Neuronal stem cell (in vitro differentiated cells): ENCODE measurements around the gene ORC3.

ENCODE experiments used
- DNase-seq: peaks from one replicate; pipeline ENCODE4 v3.0.0-alpha.2; 2013; ENCODE audit warnings: low spot score
- H2AFZ ChIP-seq: one replicate; pipeline ENCODE4 v1.6.1; 2013; ENCODE audit warnings: mild to moderate bottlenecking, low read length, inconsistent platforms
- H2AK5ac ChIP-seq: 2 replicates; pipeline ENCODE4 v1.6.1; 2013; ENCODE audit warnings: low read depth, mild to moderate bottlenecking, inconsistent platforms, low read length, moderate library complexity, mixed read lengths
- H2BK120ac ChIP-seq: 2 replicates; pipeline ENCODE4 v1.6.1; 2013; ENCODE audit warnings: low read depth, mild to moderate bottlenecking, inconsistent platforms, low read length, moderate library complexity, mixed read lengths
- H2BK12ac ChIP-seq: one replicate; pipeline ENCODE4 v1.6.1; 2013; ENCODE audit warnings: low read length, inconsistent platforms
- H2BK15ac ChIP-seq: 2 replicates; pipeline ENCODE4 v1.6.1; 2013; ENCODE audit warnings: mild to moderate bottlenecking, low read length, inconsistent platforms, mixed read lengths
- H2BK5ac ChIP-seq: one replicate; pipeline ENCODE4 v1.6.1; 2013; ENCODE audit warnings: inconsistent platforms, mild to moderate bottlenecking, low read length, moderate library complexity
- H3K14ac ChIP-seq: one replicate; pipeline ENCODE4 v1.6.1; 2013; ENCODE audit warnings: low read length, inconsistent platforms
- H3K18ac ChIP-seq: 2 replicates; pipeline ENCODE4 v1.6.1; 2013; ENCODE audit warnings: low read length, inconsistent platforms
- H3K23ac ChIP-seq: 2 replicates; pipeline ENCODE4 v1.6.1; 2013; ENCODE audit warnings: low read depth, mild to moderate bottlenecking, mixed read lengths, low read length, inconsistent platforms; ENCODE audit not compliant: poor library complexity
- H3K27ac ChIP-seq: replicated peaks from 3 replicates; pipeline ENCODE4 v1.5.1; 2013; ENCODE audit warnings: low read length, inconsistent platforms
- H3K27me3 ChIP-seq, 3 experiments: 2 replicates each; pipeline ENCODE4 v1.6.1; 2013; ENCODE audit warnings: low read length in 3 of 3, mild to moderate bottlenecking in 2 of 3, inconsistent platforms in 1 of 3, low read depth in 1 of 3, mixed read lengths in 1 of 3, moderate library complexity in 1 of 3; ENCODE audit not compliant: control insufficient read depth in 3 of 3, insufficient read depth in 3 of 3
- H3K36me3 ChIP-seq, 2 donors: replicated peaks in 1 of 2; 2 replicates each; pipeline ENCODE4 v1.6.1; 2013; ENCODE audit warnings: low read length in 2 of 2; ENCODE audit not compliant: control insufficient read depth in 2 of 2, insufficient read depth in 2 of 2
- H3K4ac ChIP-seq: 2 replicates; pipeline ENCODE4 v1.6.1; 2013; ENCODE audit warnings: inconsistent platforms, mild to moderate bottlenecking, low read length, moderate library complexity
- H3K4me1 ChIP-seq, 2 donors: 1 replicate in 1 of 2; 2 replicates in 1 of 2; pipeline ENCODE4 v1.6.1; 2013; ENCODE audit warnings: low read length in 2 of 2, low read depth in 1 of 2; ENCODE audit not compliant: control insufficient read depth in 2 of 2, insufficient read depth in 1 of 2
- H3K4me2 ChIP-seq: one replicate; pipeline ENCODE4 v1.6.1; 2013; ENCODE audit warnings: mild to moderate bottlenecking, low read length, inconsistent platforms; ENCODE audit not compliant: insufficient read depth, poor library complexity, severe bottlenecking
- H3K4me3 ChIP-seq, 2 donors: 2 replicates each; pipeline ENCODE4 v1.5.1; 2013; ENCODE audit warnings: low read length in 2 of 2, mild to moderate bottlenecking in 2 of 2, inconsistent platforms in 1 of 2, moderate library complexity in 1 of 2
- H3K79me1 ChIP-seq: one replicate; pipeline ENCODE4 v1.6.1; 2013; ENCODE audit warnings: low read depth, mild to moderate bottlenecking, inconsistent platforms, low read length, moderate library complexity
- H3K9ac ChIP-seq: one replicate; pipeline ENCODE4 v1.6.1; 2013; ENCODE audit warnings: mild to moderate bottlenecking, low read depth, low read length, inconsistent platforms; ENCODE audit not compliant: poor library complexity
- H3K9me3 ChIP-seq, 2 donors: replicated peaks in 1 of 2; 2 replicates each; pipeline versions ENCODE3 to v1.6.1; 2013; ENCODE audit warnings: low read length in 2 of 2, mild to moderate bottlenecking in 2 of 2, inconsistent platforms in 1 of 2, low read depth in 1 of 2, mixed read lengths in 1 of 2, moderate library complexity in 1 of 2; ENCODE audit not compliant: control insufficient read depth in 2 of 2, insufficient read depth in 1 of 2
- H4K8ac ChIP-seq: one replicate; pipeline ENCODE4 v1.6.1; 2013; ENCODE audit warnings: low read depth, mild to moderate bottlenecking, inconsistent platforms, low read length, moderate library complexity
- H4K91ac ChIP-seq: one replicate; pipeline ENCODE4 v1.6.1; 2013; ENCODE audit warnings: low read length, low read depth, mild to moderate bottlenecking, inconsistent platforms; ENCODE audit not compliant: poor library complexity
- WGBS, 2 donors: extraction: QIAGEN DNeasy Blood & Tissue Kit; methylation state at CpG; one replicate each; pipeline ENCODE4 v1.1.7; 2013; ENCODE audit warnings: missing lambda C conversion rate in 2 of 2, mixed read lengths in 1 of 2; ENCODE audit not compliant: insufficient read length in 2 of 2, insufficient replicate concordance in 1 of 2; ENCODE audit errors: extremely low coverage in 2 of 2; 5-methylcytosine and 5-hydroxymethylcytosine counted together

ORC3 gene

GRCh38 chr6:87671555-87672029 is 81.7 kb downstream of the ORC3 start:
- no peak overlapping the region for H3K4me2 ChIP-seq
- no peak overlapping the region for H3K4me3 ChIP-seq
- no peaks in the 10 kb centered on the region for H3K9me3 ChIP-seq
- H2BK120ac ChIP-seq = no peak overlapping the region
- no peak overlapping the region for H4K91ac ChIP-seq
- no peak overlapping the region for H3K27ac ChIP-seq
- H2BK5ac ChIP-seq = no peak overlapping the region
- DNase-seq = no peak
- H3K23ac ChIP-seq = no peak overlapping the region
- H3K14ac ChIP-seq = no peak overlapping the region
- no peak overlapping the region for H2AK5ac ChIP-seq
- H2BK12ac ChIP-seq = no peak overlapping the region
- no peaks in the 10 kb centered on the region for H3K4me1 ChIP-seq
- no peak overlapping the region for H2AFZ ChIP-seq
- no peak overlapping the region for H3K18ac ChIP-seq
- no peaks in the 10 kb centered on the region for H3K27me3 ChIP-seq
- no CpG with 5 or more reads among the region's 6 CpGs for WGBS, 2 donors
- peaks cover 12 to 96% of the 10 kb centered on the region in 2 donors for H3K36me3 ChIP-seq
- no peak overlapping the region for H3K9ac ChIP-seq
- no peak overlapping the region for H3K4ac ChIP-seq
- no peak overlapping the region for H4K8ac ChIP-seq
- H3K79me1 ChIP-seq = no peaks in the 10 kb centered on the region
- H2BK15ac ChIP-seq = no peak overlapping the region

GRCh38 chr6:87672641-87673040 is 82.7 kb downstream of the ORC3 start:
- Histone ChIP-seq H2BK15ac (no peak overlapping the region), H3K4me1 (no peaks in the 10 kb centered on the region), H3K14ac (no peak overlapping the region), H3K27ac (no peak overlapping the region), H3K18ac (no peak overlapping the region), H3K23ac (no peak overlapping the region), H4K91ac (no peak overlapping the region), H2AFZ (no peak overlapping the region), H2BK12ac (no peak overlapping the region), H3K36me3 (peaks cover 12 to 94% of the 10 kb centered on the region in 2 donors), H3K4me3 (no peak overlapping the region), H3K9me3 (no peaks in the 10 kb centered on the region), H2AK5ac (no peak overlapping the region), H3K27me3 (no peaks in the 10 kb centered on the region), H4K8ac (no peak overlapping the region), H3K9ac (no peak overlapping the region), H2BK5ac (no peak overlapping the region), H3K4me2 (no peak overlapping the region), H3K79me1 (no peaks in the 10 kb centered on the region), H3K4ac (no peak overlapping the region), H2BK120ac (no peak overlapping the region)
- DNase-seq = no peak
- WGBS, 2 donors = no CpG with 5 or more reads among the region's 2 CpGs

GRCh38 chr6:87673237-87673636 is 83.3 kb downstream of the ORC3 start:
- Histone ChIP-seq H3K4me1 (no peaks in the 10 kb centered on the region), H3K27ac (no peak overlapping the region)

GRCh38 chr6:87674290-87674689 is 84.4 kb downstream of the ORC3 start:
- Histone ChIP-seq H4K91ac (no peak overlapping the region), H3K9me3 (no peaks in the 10 kb centered on the region), H3K4me3 (no peak overlapping the region), H3K4me1 (no peaks in the 10 kb centered on the region), H4K8ac (no peak overlapping the region), H3K79me1 (no peaks in the 10 kb centered on the region), H3K4me2 (no peak overlapping the region), H3K4ac (no peak overlapping the region), H2BK12ac (no peak overlapping the region), H2BK5ac (no peak overlapping the region), H2BK15ac (no peak overlapping the region), H3K27me3 (no peaks in the 10 kb centered on the region), H3K14ac (no peak overlapping the region), H2AFZ (no peak overlapping the region), H3K27ac (no peak overlapping the region), H2BK120ac (no peak overlapping the region), H3K18ac (no peak overlapping the region), H3K23ac (no peak overlapping the region), H3K9ac (no peak overlapping the region), H3K36me3 (peaks cover 14 to 95% of the 10 kb centered on the region in 2 donors), H2AK5ac (no peak overlapping the region)
- DNase-seq = no peak

More at GRCh38 chr6:87673237-87673636, 83.3 kb downstream of the ORC3 start:
- no peak overlapping the region for H3K9ac ChIP-seq
- no peak overlapping the region for H2AFZ ChIP-seq
- H3K23ac ChIP-seq = no peak overlapping the region
- H2BK5ac ChIP-seq = no peak overlapping the region
- no peak overlapping the region for H4K91ac ChIP-seq
- peaks cover 12 to 94% of the 10 kb centered on the region in 2 donors for H3K36me3 ChIP-seq
- H3K4me2 ChIP-seq = no peak overlapping the region
- no peak overlapping the region for H2BK120ac ChIP-seq
- H3K4ac ChIP-seq = no peak overlapping the region
- no peak overlapping the region for H3K18ac ChIP-seq
- no peak overlapping the region for H3K14ac ChIP-seq
- H3K79me1 ChIP-seq = no peaks in the 10 kb centered on the region
- H2BK12ac ChIP-seq = no peak overlapping the region
- no peaks in the 10 kb centered on the region for H3K9me3 ChIP-seq
- no peak for DNase-seq
- H3K27me3 ChIP-seq = no peaks in the 10 kb centered on the region
- H3K4me3 ChIP-seq = no peak overlapping the region
- H2BK15ac ChIP-seq = no peak overlapping the region
- H2AK5ac ChIP-seq = no peak overlapping the region
- WGBS, 2 donors = no CpG with 5 or more reads among the region's 5 CpGs
- H4K8ac ChIP-seq = no peak overlapping the region
